ENCODE data around the gene HHIPL1. TPM values are rescaled to one million over a fixed set of nuclear protein-coding genes. Genes with fewer than 3 reads are reported as not detected.

HHIPL1 gene
- polyA plus RNA-seq, 1 donor = 0.94 TPM

GRCh38 chr14:99718031-99718810 lies 73.3 kb downstream of the HHIPL1 start:
- WGBS (ENCODE audit: insufficient coverage, low lambda C conversion rate) = 100% methylated on average over 1 of the region's 14 CpGs
- Histone ChIP-seq H3K4me1 (ENCODE audit: control insufficient read depth, insufficient read depth, low read length) (no peaks in the 10 kb centered on the region), H3K27ac (ENCODE audit: low read length) (no peak overlapping the region), H3K9me3 (ENCODE audit: control insufficient read depth, low read depth, low read length) (no peaks in the 10 kb centered on the region), H3K27me3 (ENCODE audit: control insufficient read depth, insufficient read depth, low read length) (no peaks in the 10 kb centered on the region), H3K36me3 (ENCODE audit: control insufficient read depth, insufficient read depth, low read length) (no peaks in the 10 kb centered on the region), H3K4me3 (ENCODE audit: low read length) (no peak overlapping the region)
- no peak for DNase-seq

- WGBS (ENCODE audit: insufficient coverage, low lambda C conversion rate) = 74% methylated on average over 2 of the region's 5 CpGs
Measured at GRCh38 chr14:99718811-99719192, 73.9 kb downstream of the HHIPL1 start.

DNA sequence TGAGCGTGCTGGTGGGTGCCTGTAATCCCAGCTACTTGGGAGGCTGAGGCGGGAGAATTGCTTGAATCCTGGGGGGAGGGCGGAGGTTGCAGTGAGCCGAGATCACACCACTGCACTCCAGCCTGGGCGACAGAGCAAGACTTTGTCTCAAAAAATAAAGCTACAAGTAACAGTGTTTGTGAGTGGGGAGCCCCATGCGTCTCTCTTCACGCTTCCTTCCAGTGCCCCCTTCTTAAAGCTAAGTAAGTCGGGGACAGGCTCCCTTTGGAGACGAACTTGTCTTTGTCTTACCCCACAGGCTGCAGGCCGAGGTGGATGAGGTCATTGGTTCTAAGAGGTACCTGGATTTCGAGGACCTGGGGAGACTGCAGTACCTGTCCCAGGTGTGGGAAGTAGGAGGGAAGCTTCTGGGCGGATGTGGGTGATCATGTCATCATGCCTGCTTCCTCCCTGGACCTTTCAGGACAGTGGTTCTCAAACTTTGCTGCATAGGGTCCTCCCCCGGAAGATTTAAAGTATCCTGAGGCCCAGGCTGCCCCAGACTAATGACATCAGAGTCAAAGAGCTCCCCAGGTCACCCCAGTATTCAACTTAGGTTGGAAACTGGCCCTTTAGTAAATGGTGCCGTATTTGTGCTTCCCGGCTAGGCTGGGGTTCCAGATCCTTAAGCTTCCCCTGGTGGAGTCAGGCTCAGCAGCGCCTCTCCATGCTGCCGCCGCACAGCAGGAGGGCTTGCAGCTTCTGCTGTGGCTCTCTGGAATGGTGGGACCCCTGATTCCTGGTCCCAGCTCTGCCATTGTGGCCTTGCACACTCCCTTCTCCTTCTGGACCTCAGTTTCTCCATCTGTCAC lies 76.2 kb downstream of the HHIPL1 start:
- Histone ChIP-seq H3K27me3 (ENCODE audit: control insufficient read depth, insufficient read depth, low read length) (no peaks in the 10 kb centered on the region), H3K4me1 (ENCODE audit: control insufficient read depth, insufficient read depth, low read length) (peaks cover 7% of the 10 kb centered on the region), H3K27ac (ENCODE audit: low read length) (no peak overlapping the region), H3K36me3 (ENCODE audit: control insufficient read depth, insufficient read depth, low read length) (no peaks in the 10 kb centered on the region), H3K4me3 (ENCODE audit: low read length) (no peak overlapping the region), H3K9me3 (ENCODE audit: control insufficient read depth, low read depth, low read length) (no peaks in the 10 kb centered on the region)
- no CpG with 5 or more reads among the region's 18 CpGs for WGBS (ENCODE audit: insufficient coverage, low lambda C conversion rate)
- no peak for DNase-seq

More at GRCh38 chr14:99718811-99719192, 73.9 kb downstream of the HHIPL1 start:
- Histone ChIP-seq H3K36me3 (ENCODE audit: control insufficient read depth, insufficient read depth, low read length) (no peaks in the 10 kb centered on the region), H3K27ac (ENCODE audit: low read length) (no peak overlapping the region), H3K9me3 (ENCODE audit: control insufficient read depth, low read depth, low read length) (no peaks in the 10 kb centered on the region), H3K4me1 (ENCODE audit: control insufficient read depth, insufficient read depth, low read length) (no peaks in the 10 kb centered on the region), H3K27me3 (ENCODE audit: control insufficient read depth, insufficient read depth, low read length) (no peaks in the 10 kb centered on the region), H3K4me3 (ENCODE audit: low read length) (no peak overlapping the region)
- DNase-seq = no peak

DNA sequence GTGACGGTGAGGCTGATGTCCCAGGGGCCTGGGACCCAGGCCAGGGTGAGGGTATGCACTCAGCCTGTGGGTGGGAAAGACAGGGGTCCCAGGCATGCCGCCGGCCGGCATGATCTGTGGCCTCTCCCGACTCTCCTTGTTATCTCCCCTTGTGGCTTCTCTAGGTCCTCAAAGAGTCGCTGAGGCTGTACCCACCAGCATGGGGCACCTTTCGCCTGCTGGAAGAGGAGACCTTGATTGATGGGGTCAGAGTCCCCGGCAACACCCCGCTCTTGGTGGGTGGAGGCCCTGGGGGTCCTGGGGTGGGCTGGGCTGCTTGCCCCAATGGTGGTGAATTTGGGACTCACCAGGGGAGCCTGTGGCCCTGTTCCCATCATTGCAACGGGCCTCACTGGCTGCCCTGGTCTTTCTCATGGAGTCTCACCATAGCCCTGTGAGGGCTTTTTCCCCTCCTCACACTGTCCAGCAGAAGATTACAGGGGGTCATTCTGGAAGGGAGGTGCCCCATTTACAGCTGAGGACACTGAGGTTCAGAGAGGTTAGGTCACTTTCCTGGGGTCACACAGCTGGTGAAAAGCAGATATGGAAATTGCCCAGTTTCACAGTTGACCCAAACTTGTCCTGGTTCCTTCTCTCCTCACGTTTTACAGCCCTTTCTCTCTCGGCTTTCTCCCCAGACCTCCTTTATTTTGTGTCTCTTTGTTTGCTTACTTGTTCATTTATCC lies 77.0 kb downstream of the HHIPL1 start:
- Histone ChIP-seq H3K4me1 (ENCODE audit: control insufficient read depth, insufficient read depth, low read length) (peaks cover 9% of the 10 kb centered on the region), H3K4me3 (ENCODE audit: low read length) (no peak overlapping the region), H3K27me3 (ENCODE audit: control insufficient read depth, insufficient read depth, low read length) (no peaks in the 10 kb centered on the region), H3K27ac (ENCODE audit: low read length) (no peak overlapping the region), H3K9me3 (ENCODE audit: control insufficient read depth, low read depth, low read length) (no peaks in the 10 kb centered on the region), H3K36me3 (ENCODE audit: control insufficient read depth, insufficient read depth, low read length) (no peaks in the 10 kb centered on the region)
- no peak for DNase-seq
- no CpG with 5 or more reads among the region's 12 CpGs for WGBS (ENCODE audit: insufficient coverage, low lambda C conversion rate)

GRCh38 chr14:99722741-99723140 lies 77.8 kb downstream of the HHIPL1 start:
- H3K9me3 ChIP-seq (ENCODE audit: control insufficient read depth, low read depth, low read length) = no peaks in the 10 kb centered on the region

GRCh38 chr14:99724196-99724891 lies 79.4 kb downstream of the HHIPL1 start:
- no peak overlapping the region for H3K4me3 ChIP-seq (ENCODE audit: low read length)
- H3K27ac ChIP-seq (ENCODE audit: low read length) = no peak overlapping the region
- H3K27me3 ChIP-seq (ENCODE audit: control insufficient read depth, insufficient read depth, low read length) = no peaks in the 10 kb centered on the region
- peaks cover 9% of the 10 kb centered on the region for H3K4me1 ChIP-seq (ENCODE audit: control insufficient read depth, insufficient read depth, low read length)
- no peaks in the 10 kb centered on the region for H3K9me3 ChIP-seq (ENCODE audit: control insufficient read depth, low read depth, low read length)
- H3K36me3 ChIP-seq (ENCODE audit: control insufficient read depth, insufficient read depth, low read length) = no peaks in the 10 kb centered on the region
- DNase-seq = no peak
- no CpG with 5 or more reads among the region's 5 CpGs for WGBS (ENCODE audit: insufficient coverage, low lambda C conversion rate)

More at GRCh38 chr14:99722741-99723140, 77.8 kb downstream of the HHIPL1 start:
- DNase-seq = no peak
- no CpG with 5 or more reads among the region's 9 CpGs for WGBS (ENCODE audit: insufficient coverage, low lambda C conversion rate)
- no peaks in the 10 kb centered on the region for H3K27me3 ChIP-seq (ENCODE audit: control insufficient read depth, insufficient read depth, low read length)
- no peak overlapping the region for H3K27ac ChIP-seq (ENCODE audit: low read length)
- H3K36me3 ChIP-seq (ENCODE audit: control insufficient read depth, insufficient read depth, low read length) = no peaks in the 10 kb centered on the region
- H3K4me1 ChIP-seq (ENCODE audit: control insufficient read depth, insufficient read depth, low read length) = peaks cover 9% of the 10 kb centered on the region
- no peak overlapping the region for H3K4me3 ChIP-seq (ENCODE audit: low read length)

DNA sequence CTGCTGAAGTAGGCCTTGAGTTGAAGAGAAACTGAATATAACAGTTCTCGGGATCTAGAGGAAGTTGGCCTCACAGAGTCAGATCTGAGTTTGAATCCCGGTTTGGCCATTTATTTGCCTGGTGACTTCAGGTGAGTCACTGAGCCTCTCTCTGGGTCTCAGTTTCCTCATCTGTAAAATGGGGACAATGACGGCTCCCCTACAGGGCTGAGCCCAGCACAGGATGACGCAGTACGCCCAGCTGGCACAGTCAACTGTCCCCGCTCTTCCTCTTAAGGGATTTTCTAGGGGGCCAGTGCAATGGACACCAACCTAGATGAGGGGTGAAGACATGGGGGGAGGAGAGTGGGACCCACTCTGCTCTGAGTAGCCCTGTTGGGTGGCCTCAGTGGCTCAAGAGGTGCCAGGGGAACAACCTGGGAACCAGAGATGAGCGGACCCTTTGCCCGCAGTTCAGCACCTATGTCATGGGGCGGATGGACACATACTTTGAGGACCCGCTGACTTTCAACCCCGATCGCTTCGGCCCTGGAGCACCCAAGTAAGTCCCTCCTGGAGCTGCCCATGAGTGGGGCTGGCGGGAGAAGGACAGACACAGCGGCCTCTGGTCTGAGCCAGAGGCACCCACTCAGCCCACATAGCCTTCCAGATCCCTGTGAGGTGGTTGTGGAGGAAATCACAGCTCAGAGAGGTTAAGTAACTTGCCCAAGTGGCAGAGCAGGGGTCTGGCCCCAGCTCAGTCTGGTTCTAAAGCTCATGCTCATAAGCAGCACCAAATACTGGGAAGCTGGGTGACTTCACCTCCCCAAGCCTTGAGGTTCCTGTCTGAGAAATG lies 80.2 kb downstream of the HHIPL1 start:
- Histone ChIP-seq H3K4me3 (ENCODE audit: low read length) (no peak overlapping the region), H3K27ac (ENCODE audit: low read length) (no peak overlapping the region), H3K36me3 (ENCODE audit: control insufficient read depth, insufficient read depth, low read length) (no peaks in the 10 kb centered on the region), H3K27me3 (ENCODE audit: control insufficient read depth, insufficient read depth, low read length) (no peaks in the 10 kb centered on the region), H3K9me3 (ENCODE audit: control insufficient read depth, low read depth, low read length) (no peaks in the 10 kb centered on the region), H3K4me1 (ENCODE audit: control insufficient read depth, insufficient read depth, low read length) (peaks cover 11% of the 10 kb centered on the region)
- DNase-seq = no peak
- no CpG with 5 or more reads among the region's 15 CpGs for WGBS (ENCODE audit: insufficient coverage, low lambda C conversion rate)

DNA sequence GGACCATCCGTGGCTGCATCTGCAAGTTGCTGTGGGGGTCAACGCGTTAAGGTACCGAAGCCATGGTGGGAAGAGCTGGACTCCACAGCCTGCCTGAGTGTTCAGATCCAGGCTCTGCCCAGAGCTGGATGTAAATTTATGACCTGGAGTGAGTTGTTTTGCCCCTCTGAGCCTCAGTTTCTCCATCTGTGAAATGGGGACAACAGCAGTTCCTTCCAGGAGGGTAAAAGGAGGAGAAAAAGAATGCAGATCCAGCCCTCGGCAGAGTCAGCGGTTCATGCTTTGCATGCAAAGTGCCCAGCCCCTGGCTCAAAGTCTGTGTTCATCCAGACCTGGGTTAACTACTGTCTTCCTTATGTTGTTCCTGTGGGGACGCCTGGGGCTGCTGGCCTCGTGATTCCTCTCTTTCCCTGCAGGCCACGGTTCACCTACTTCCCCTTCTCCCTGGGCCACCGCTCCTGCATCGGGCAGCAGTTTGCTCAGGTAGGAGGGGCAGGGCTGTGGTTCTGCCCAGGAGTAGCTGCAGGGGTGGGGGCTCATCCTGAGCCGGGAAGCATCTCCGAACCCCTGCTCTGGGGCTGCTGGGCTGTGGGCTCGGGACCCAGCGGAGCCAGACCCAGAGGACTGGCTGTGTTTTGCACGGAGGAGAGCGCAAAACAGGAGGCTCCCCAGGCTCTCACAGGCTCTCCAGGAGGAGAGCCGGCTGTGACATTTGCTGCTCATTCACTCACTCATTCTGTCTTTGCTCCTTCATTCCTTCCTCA lies 81.0 kb downstream of the HHIPL1 start:
- WGBS (ENCODE audit: insufficient coverage, low lambda C conversion rate) = no CpG with 5 or more reads among the region's 18 CpGs
- peak; percentile 58 to 70 for DNase-seq
- Histone ChIP-seq H3K27me3 (ENCODE audit: control insufficient read depth, insufficient read depth, low read length) (no peaks in the 10 kb centered on the region), H3K27ac (ENCODE audit: low read length) (no peak overlapping the region), H3K4me1 (ENCODE audit: control insufficient read depth, insufficient read depth, low read length) (peaks cover 15% of the 10 kb centered on the region), H3K36me3 (ENCODE audit: control insufficient read depth, insufficient read depth, low read length) (no peaks in the 10 kb centered on the region), H3K9me3 (ENCODE audit: control insufficient read depth, low read depth, low read length) (no peaks in the 10 kb centered on the region), H3K4me3 (ENCODE audit: low read length) (no peak overlapping the region)

- H3K9me3 ChIP-seq (ENCODE audit: control insufficient read depth, low read depth, low read length) = no peaks in the 10 kb centered on the region
- WGBS (ENCODE audit: insufficient coverage, low lambda C conversion rate) = no CpG with 5 or more reads among the region's 26 CpGs
- H3K27ac ChIP-seq (ENCODE audit: low read length) = no peak overlapping the region
- H3K27me3 ChIP-seq (ENCODE audit: control insufficient read depth, insufficient read depth, low read length) = no peaks in the 10 kb centered on the region
- no peak overlapping the region for H3K4me3 ChIP-seq (ENCODE audit: low read length)
- no peak for DNase-seq
- H3K4me1 ChIP-seq (ENCODE audit: control insufficient read depth, insufficient read depth, low read length) = peaks cover 20% of the 10 kb centered on the region
- no peaks in the 10 kb centered on the region for H3K36me3 ChIP-seq (ENCODE audit: control insufficient read depth, insufficient read depth, low read length)
Measured at GRCh38 chr14:99726538-99727095, 81.7 kb downstream of the HHIPL1 start.
